HepG2 (cell line): Measurements from ENCODE around the gene AKAP6.

ENCODE experiments used
- BRD4 ChIP-seq: sonication (generic); formaldehyde crosslinking; IDR thresholded peaks from 2 replicates; pipeline ENCODE4 v1.4.0; 2020; ENCODE audit warnings: missing genetic modification reagents
- CHD2 ChIP-seq: IDR thresholded peaks from 2 replicates; pipeline ENCODE4 v1.6.1; 2011; ENCODE audit warnings: low read depth, low read length, improper control_type of control experiment
- ELF1 ChIP-seq: sonication (generic); formaldehyde crosslinking; IDR thresholded peaks from 2 replicates; pipeline ENCODE4 v1.4.0; 2020; ENCODE audit warnings: missing genetic modification reagents
- HDAC1 ChIP-seq: sonication (generic); formaldehyde crosslinking; IDR thresholded peaks from 2 replicates; pipeline ENCODE4 v1.5.1; 2020; ENCODE audit warnings: mild to moderate bottlenecking, missing genetic modification reagents
- HOXA3 ChIP-seq: sonication (generic); formaldehyde crosslinking; IDR thresholded peaks from 2 replicates; pipeline ENCODE4 v1.5.0; 2020; ENCODE audit warnings: missing genetic modification reagents
- NFIC ChIP-seq: IDR thresholded peaks from 2 replicates; pipeline ENCODE4 v1.6.1; 2012; ENCODE audit warnings: mild to moderate bottlenecking, low read length, inconsistent platforms
- NFYB ChIP-seq: sonication (generic); formaldehyde crosslinking; IDR thresholded peaks from 2 replicates; pipeline ENCODE4 v1.4.0; 2020; ENCODE audit warnings: missing genetic modification reagents
- SMC3 ChIP-seq: IDR thresholded peaks from 2 replicates; pipeline ENCODE4 v1.6.1; 2011; ENCODE audit warnings: low read length, improper control_type of control experiment
- SP4 ChIP-seq: sonication (generic); formaldehyde crosslinking; IDR thresholded peaks from 2 replicates; pipeline ENCODE4 v1.8.1; 2023; ENCODE audit warnings: mild to moderate bottlenecking, missing genetic modification reagents
- ZNF205 ChIP-seq: IDR thresholded peaks from 2 replicates; pipeline ENCODE4 v1.6.1; 2018; ENCODE audit warnings: missing biosample characterization, missing genetic modification reagents
- ZNF264 ChIP-seq: sonication (generic); formaldehyde crosslinking; IDR thresholded peaks from 2 replicates; pipeline ENCODE4 v1.4.0; 2020; ENCODE audit warnings: missing genetic modification reagents
- ZNF343 ChIP-seq: sonication (generic); formaldehyde crosslinking; IDR thresholded peaks from 2 replicates; pipeline ENCODE4 v1.4.0; 2020; ENCODE audit warnings: mild to moderate bottlenecking, missing genetic modification reagents

DNA sequence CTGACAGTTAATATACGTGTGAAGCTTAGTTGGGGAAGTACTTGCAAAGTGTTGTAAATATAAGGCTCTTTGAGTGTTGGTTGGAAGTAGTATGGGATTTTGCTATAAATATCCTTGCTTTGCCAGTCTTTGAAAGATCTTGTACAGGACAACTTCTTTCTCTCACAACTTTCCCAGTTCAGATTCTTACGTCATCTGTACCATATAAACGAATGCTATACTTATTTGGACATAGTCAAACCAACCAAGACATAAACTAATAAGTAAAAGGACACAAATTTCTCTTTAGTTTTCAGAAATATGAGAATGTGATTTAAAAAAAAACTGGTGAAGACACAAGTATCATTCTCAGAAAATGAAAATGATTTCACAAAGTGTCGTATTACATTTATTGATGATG is 456.5 kb downstream of the AKAP6 start:
- TF ChIP-seq ZNF264 (CRISPR knock-in tag): no peak
- no peak for TF ChIP-seq ELF1 (CRISPR knock-in tag)
- TF ChIP-seq SP4: no peak
- no peak for TF ChIP-seq ZNF205 (CRISPR knock-in tag)
- TF ChIP-seq ZNF343 (CRISPR knock-in tag): no peak
- no peak for TF ChIP-seq SMC3
- TF ChIP-seq HDAC1 (CRISPR knock-in tag): no peak
- TF ChIP-seq NFYB (CRISPR knock-in tag): no peak
- no peak for TF ChIP-seq HOXA3 (CRISPR knock-in tag)
- no peak for TF ChIP-seq CHD2
- TF ChIP-seq BRD4 (CRISPR knock-in tag): no peak
- TF ChIP-seq NFIC: no peak
